Epithelial cell of proximal tubule (primary cell): ENCODE measurements around the gene MGA. TPM values are rescaled to one million over a fixed set of nuclear protein-coding genes. Genes with fewer than 3 reads are reported as not detected.

ENCODE experiments used
- DNase-seq: peaks from one replicate; pipeline ENCODE4 v3.0.0-alpha.2; 2011; ENCODE audit warnings: low read depth
- H3K4me3 ChIP-seq: 2 replicates; pipeline ENCODE4 v1.5.1; 2011; ENCODE audit warnings: low read depth, mild to moderate bottlenecking, low read length
- CTCF ChIP-seq: conservative IDR thresholded peaks from 2 replicates; pipeline ENCODE4 v1.5.1; 2012; ENCODE audit warnings: low read depth, mild to moderate bottlenecking, low read length
- total RNA-seq: library from RNA; depleted of rRNA; stranded (reverse); fragments of >200 nt; gene quantifications from 2 replicates; pipeline ENCODE4 v1.2.3, GENCODE V29; 2015

Gene MGA
- total RNA-seq, 1 donor from 2014 or later = 20.8 TPM

- no peak for DNase-seq
- no peak for TF ChIP-seq CTCF
- H3K4me3 ChIP-seq = no peak overlapping the region
Measured at GRCh38 chr15:41669701-41670100, 9.5 kb downstream of the MGA start.

GRCh38 chr15:41671656-41672648 is 11.7 kb downstream of the MGA start:
- no peak for DNase-seq
- H3K4me3 ChIP-seq = no peak overlapping the region
- TF ChIP-seq CTCF = no peak

- TF ChIP-seq CTCF = no peak
- no peak overlapping the region for H3K4me3 ChIP-seq
- DNase-seq = no peak
Measured at GRCh38 chr15:41675337-41675736, 15.1 kb downstream of the MGA start.

GRCh38 chr15:41678742-41679141 is 18.5 kb downstream of the MGA start:
- DNase-seq = no peak
- TF ChIP-seq CTCF = no peak
- H3K4me3 ChIP-seq = no peak overlapping the region

GRCh38 chr15:41683955-41684354 is 23.8 kb downstream of the MGA start:
- TF ChIP-seq CTCF = no peak
- H3K4me3 ChIP-seq = no peak overlapping the region
- DNase-seq = no peak

GRCh38 chr15:41688671-41689070 is 28.5 kb downstream of the MGA start:
- DNase-seq = no peak
- no peak overlapping the region for H3K4me3 ChIP-seq
- TF ChIP-seq CTCF = no peak

GRCh38 chr15:41689083-41689482 is 28.9 kb downstream of the MGA start:
- DNase-seq = no peak
- TF ChIP-seq CTCF = no peak
- no peak overlapping the region for H3K4me3 ChIP-seq
